Endothelial cell of umbilical vein (primary cell): Measurements from ENCODE around the gene DBX1. TPM values are rescaled to one million over a fixed set of nuclear protein-coding genes. Genes with fewer than 3 reads are reported as not detected.

Source experiments
- BruUV-seq: library from RNA; stranded (reverse); fragments of 400-500 nt; replicated peaks from 2 replicates; lab custom pipeline; 2021; lab: Mats Ljungman, UMichigan
- CTCF ChIA-PET: fragments of 300-600, 350-600 bp; sonication (Branson Sonifier 250); formaldehyde crosslinking; loops from one replicate; lab custom pipeline; 2021; ENCODE audit warnings: antibody characterized with exemption, inconsistent platforms; lab: Charles Lee
- POLR2A ChIA-PET: fragments of 300-600, 350-600 bp; sonication (Branson Sonifier 250); formaldehyde crosslinking; loops from one replicate; lab custom pipeline; 2021; ENCODE audit warnings: antibody characterized with exemption, inconsistent platforms; lab: Charles Lee
- DNase-seq: peaks from one replicate; pipeline ENCODE4 v3.0.0-alpha.2; 2011; ENCODE audit warnings: low read depth, low spot score
- FAIRE-seq: peaks from 2 replicates; lab custom pipeline; 2011; peaks lifted over from hg19 to GRCh38; lab: Jason Lieb, UNC
- H2AFZ ChIP-seq: 2 replicates; pipeline ENCODE4 v1.6.0; 2012; ENCODE audit warnings: low read depth, low read length, control low read depth, inconsistent platforms
- H3K27ac ChIP-seq: 2 replicates; pipeline ENCODE4 v1.5.1; 2011; ENCODE audit warnings: low read depth, mild to moderate bottlenecking, control low read depth, low read length, moderate library complexity; ENCODE audit not compliant: insufficient read depth
- H3K27me3 ChIP-seq, 2 experiments: 2 replicates each; pipeline versions ENCODE4 v1.6.0 to v1.6.1; 2011; ENCODE audit warnings: low read length in 2 of 2, mixed read lengths in 1 of 2; ENCODE audit not compliant: control insufficient read depth in 2 of 2, insufficient read depth in 2 of 2
- H3K36me3 ChIP-seq, 2 experiments: 2 replicates in 1 of 2; 3 replicates in 1 of 2; pipeline ENCODE4 v1.5.1; 2011; ENCODE audit warnings: low read length in 2 of 2, mild to moderate bottlenecking in 1 of 2, moderate library complexity in 1 of 2; ENCODE audit not compliant: control insufficient read depth in 2 of 2, insufficient read depth in 2 of 2; ENCODE audit errors: extremely low read depth in 1 of 2
- H3K4me1 ChIP-seq: 3 replicates; pipeline ENCODE4 v1.5.1; 2011; ENCODE audit warnings: mild to moderate bottlenecking, low read length; ENCODE audit not compliant: control insufficient read depth, insufficient read depth; ENCODE audit errors: extremely low read depth
- H3K4me2 ChIP-seq: 2 replicates; pipeline ENCODE4 v1.6.1; 2011; ENCODE audit warnings: low read length, control low read depth, mixed read lengths; ENCODE audit not compliant: insufficient read depth
- H3K4me3 ChIP-seq, 3 experiments: fragments of 200-600 bp in 1 of 3; sonication (generic), shearing (Covaris generic) in 1 of 3; replicated peaks in 1 of 3; 2 replicates each; pipeline ENCODE4 v1.5.1; 2011 to 2016; ENCODE audit warnings: control low read depth in 3 of 3, low read length in 3 of 3, mild to moderate bottlenecking in 2 of 3, inconsistent platforms in 1 of 3, low read depth in 1 of 3, moderate library complexity in 1 of 3; ENCODE audit not compliant: insufficient read depth in 1 of 3
- H3K79me2 ChIP-seq: 2 replicates; pipeline ENCODE4 v1.6.0; 2012; ENCODE audit warnings: low read length, inconsistent platforms; ENCODE audit not compliant: control insufficient read depth, insufficient read depth
- H3K9ac ChIP-seq: replicated peaks from 2 replicates; pipeline ENCODE3; 2011; ENCODE audit warnings: low read length, control low read depth; ENCODE audit not compliant: insufficient read depth; ENCODE audit errors: extremely low read depth
- H3K9me1 ChIP-seq: replicated peaks from 3 replicates; pipeline ENCODE4 v1.6.0; 2011; ENCODE audit warnings: mild to moderate bottlenecking, low read length; ENCODE audit not compliant: control insufficient read depth, insufficient read depth; ENCODE audit errors: extremely low read depth
- H3K9me3 ChIP-seq: replicated peaks from 2 replicates; pipeline ENCODE4 v1.5.1; 2012; ENCODE audit warnings: low read length, inconsistent platforms; ENCODE audit not compliant: control insufficient read depth, insufficient read depth
- H4K20me1 ChIP-seq: replicated peaks from 2 replicates; pipeline ENCODE3; 2011; ENCODE audit warnings: mild to moderate bottlenecking, low read length; ENCODE audit not compliant: control insufficient read depth, insufficient read depth; ENCODE audit errors: extremely low read depth
- EZH2 ChIP-seq: IDR thresholded peaks from 2 replicates; pipeline ENCODE4 v1.6.1; 2012; ENCODE audit warnings: borderline replicate concordance, low read depth, mild to moderate bottlenecking, moderate library complexity, low read length, inconsistent platforms; ENCODE audit not compliant: severe bottlenecking
- FOS ChIP-seq: IDR thresholded peaks from 2 replicates; pipeline ENCODE4 v1.6.1; 2011; ENCODE audit warnings: mild to moderate bottlenecking, low read length, moderate library complexity, borderline replicate concordance; ENCODE audit not compliant: insufficient read depth
- GATA2 ChIP-seq: IDR thresholded peaks from 2 replicates; pipeline ENCODE4 v1.7.0; 2011; ENCODE audit warnings: low read depth, mild to moderate bottlenecking, moderate library complexity, mixed read lengths, low read length; ENCODE audit not compliant: insufficient read length, insufficient read depth
- JUN ChIP-seq: IDR thresholded peaks from 2 replicates; pipeline ENCODE4 v1.6.1; 2011; ENCODE audit warnings: borderline replicate concordance, low read depth; ENCODE audit not compliant: insufficient read length, insufficient read depth
- MYC ChIP-seq: IDR thresholded peaks from one replicate; pipeline ENCODE4 v1.6.1; 2011; ENCODE audit warnings: mild to moderate bottlenecking, low read depth, low read length
- POLR2A ChIP-seq: IDR thresholded peaks from 2 replicates; pipeline ENCODE4 v1.6.1; 2012; ENCODE audit warnings: low read depth, mild to moderate bottlenecking, control low read depth, low read length
- POLR2AphosphoS5 ChIP-seq: IDR thresholded peaks from 2 replicates; pipeline ENCODE4 v1.6.1; 2012; ENCODE audit warnings: low read depth, mild to moderate bottlenecking, control low read depth, low read length, moderate library complexity; ENCODE audit not compliant: insufficient read depth
- dilution Hi-C: fragments of 300-500 bp; cut with MboI; formaldehyde crosslinking; loops from one replicate; pipeline ENCODE4 v1.15.0; 2019; ENCODE audit warnings: low sequenced_read_pairs; ENCODE audit not compliant: extremely low pct_ligation_motif_present
- intact Hi-C: fragments of 100-400 bp; cut with micrococcal nuclease; formaldehyde crosslinking; loops from one replicate; pipeline ENCODE4 v1.10.0; 2022
- polyA plus RNA-seq, 4 experiments: library from polyadenylated mRNA; depleted of rRNA in 3 of 4; stranded (reverse) in 3 of 4; unstranded in 1 of 4; fragments of >200 nt; gene quantifications; 2 replicates each; pipeline versions ENCODE4 v1.2.1 to v1.2.3, GENCODE V29; 2011 to 2012; ENCODE audit warnings: missing spikeins in 1 of 4
- total RNA-seq: library from RNA; stranded (reverse); gene quantifications from 2 replicates; pipeline ENCODE4 v1.2.3, GENCODE V29; 2021
- TF ChIP-seq, protein P1 (sequence below), 2 donors: IDR thresholded peaks; 1 replicate in 1 of 2; 2 replicates in 1 of 2; pipeline ENCODE4 v1.5.1; 2011; ENCODE audit warnings: low read length in 2 of 2, mild to moderate bottlenecking in 2 of 2, moderate library complexity in 2 of 2, control low read depth in 1 of 2, inconsistent platforms in 1 of 2, low read depth in 1 of 2; ENCODE audit not compliant: insufficient read depth in 1 of 2; ENCODE audit errors: extremely low read depth in 1 of 2
- TF ChIP-seq, protein P2 (sequence below): IDR thresholded peaks from 2 replicates; pipeline ENCODE4 v1.6.1; 2011; ENCODE audit not compliant: insufficient read depth, insufficient read length

Gene DBX1
- total and polyA plus RNA-seq, 2 donors (not counting 3 experiments of a cell fraction or from before 2014, with no cell fraction given), result not detected

DNA sequence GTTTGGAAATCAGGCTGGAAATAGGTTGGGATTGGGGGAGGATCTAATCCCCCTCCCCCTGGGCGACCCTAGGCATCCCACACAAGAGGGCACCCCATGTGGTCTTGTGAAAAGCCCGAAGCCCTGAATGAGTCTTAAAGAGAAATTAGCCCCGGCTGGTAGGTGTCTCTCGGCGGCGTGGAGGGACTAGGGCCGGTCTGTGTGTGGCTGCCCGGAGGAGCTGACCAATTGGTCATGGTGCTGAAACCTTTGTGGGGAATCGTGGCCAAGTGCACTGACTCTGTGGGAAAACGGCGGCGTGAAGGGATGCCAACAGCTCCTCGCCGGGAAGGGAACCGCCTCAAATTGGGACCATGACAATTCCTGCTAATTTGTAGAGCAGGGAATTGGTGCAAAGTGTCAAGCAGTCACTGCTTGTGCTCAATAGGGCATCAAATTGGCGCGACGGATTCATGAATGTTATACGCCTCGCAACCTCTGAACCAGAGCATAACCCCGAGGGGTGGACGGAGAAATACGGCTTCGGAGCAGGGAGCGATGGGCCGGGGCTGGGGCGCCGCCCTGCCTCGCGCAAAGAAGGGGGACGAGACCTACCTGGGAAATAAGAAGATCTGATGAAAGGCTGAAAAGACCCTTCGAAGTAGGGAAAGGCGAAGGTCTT lies 1.5 kb downstream of the DBX1 start:
- no peak overlapping the region for H3K9ac ChIP-seq
- DNase-seq, result peak; percentile 60
- dilution Hi-C loops (no loop called here), intact Hi-C loops (no loop called here)
- POLR2A ChIA-PET, result no interaction called here
- H3K36me3 ChIP-seq, result no peaks in the 10 kb centered on the region
- no peak overlapping the region for H3K4me3 ChIP-seq
- no peaks in the 10 kb centered on the region for H3K9me3 ChIP-seq
- no peak overlapping the region for H3K27ac ChIP-seq
- no peaks in the 10 kb centered on the region for H3K79me2 ChIP-seq
- peaks cover 8% of the 10 kb centered on the region for H3K4me1 ChIP-seq
- peak; percentile 55 for FAIRE-seq
- CTCF ChIA-PET, result interaction anchor here (1.0 to 1.8 kb wide), 3 partner anchors 9 to 31 kb away, joined by 3 to 6 read pairs (median 4); no protein-coding TSS in a partner anchor
- H4K20me1 ChIP-seq, result no peaks in the 10 kb centered on the region
- no peak overlapping the region for H2AFZ ChIP-seq
- H3K9me1 ChIP-seq, result no peaks in the 10 kb centered on the region
- peaks cover 89 to 98% of the 10 kb centered on the region in 2 experiments for H3K27me3 ChIP-seq
- BruUV-seq, result no TSS peak
- no peak overlapping the region for H3K4me2 ChIP-seq
- no peak for TF ChIP-seq POLR2A
- no peak for TF ChIP-seq GATA2
- TF ChIP-seq, protein P1, sequence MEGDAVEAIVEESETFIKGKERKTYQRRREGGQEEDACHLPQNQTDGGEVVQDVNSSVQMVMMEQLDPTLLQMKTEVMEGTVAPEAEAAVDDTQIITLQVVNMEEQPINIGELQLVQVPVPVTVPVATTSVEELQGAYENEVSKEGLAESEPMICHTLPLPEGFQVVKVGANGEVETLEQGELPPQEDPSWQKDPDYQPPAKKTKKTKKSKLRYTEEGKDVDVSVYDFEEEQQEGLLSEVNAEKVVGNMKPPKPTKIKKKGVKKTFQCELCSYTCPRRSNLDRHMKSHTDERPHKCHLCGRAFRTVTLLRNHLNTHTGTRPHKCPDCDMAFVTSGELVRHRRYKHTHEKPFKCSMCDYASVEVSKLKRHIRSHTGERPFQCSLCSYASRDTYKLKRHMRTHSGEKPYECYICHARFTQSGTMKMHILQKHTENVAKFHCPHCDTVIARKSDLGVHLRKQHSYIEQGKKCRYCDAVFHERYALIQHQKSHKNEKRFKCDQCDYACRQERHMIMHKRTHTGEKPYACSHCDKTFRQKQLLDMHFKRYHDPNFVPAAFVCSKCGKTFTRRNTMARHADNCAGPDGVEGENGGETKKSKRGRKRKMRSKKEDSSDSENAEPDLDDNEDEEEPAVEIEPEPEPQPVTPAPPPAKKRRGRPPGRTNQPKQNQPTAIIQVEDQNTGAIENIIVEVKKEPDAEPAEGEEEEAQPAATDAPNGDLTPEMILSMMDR (IDR thresholded peaks at IDR 0.05; ENCODE audit: extremely low read depth in 1 of 2, insufficient read depth in 1 of 2, low read depth in 1 of 2, low read length in 2 of 2), result no peak
- peak; percentile 64 for TF ChIP-seq EZH2

DNA sequence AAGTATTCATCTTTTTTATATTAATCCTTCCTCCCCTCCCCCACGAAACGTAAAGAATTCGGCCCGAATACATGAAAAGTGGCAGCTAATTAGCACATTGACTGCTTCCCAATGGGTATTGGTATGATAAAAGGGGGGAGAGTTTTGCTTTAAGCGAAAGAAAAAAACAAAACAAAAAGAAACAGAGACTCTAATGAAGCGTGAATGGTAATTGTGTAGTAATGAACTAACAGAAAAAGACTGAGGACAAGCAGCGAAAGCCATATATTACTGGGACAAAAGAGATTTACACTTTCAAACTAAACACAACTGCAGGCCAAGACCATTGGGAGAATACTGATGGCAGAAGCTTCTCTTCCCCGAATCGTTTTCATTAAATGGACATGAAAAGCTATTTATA lies 2.5 kb downstream of the DBX1 start:
- intact Hi-C loops, result no loop called here
- no peak overlapping the region for H3K4me3 ChIP-seq
- H3K4me2 ChIP-seq, result no peak overlapping the region
- H3K9me3 ChIP-seq, result no peaks in the 10 kb centered on the region
- CTCF ChIA-PET, result interaction anchor here (1.5 to 1.8 kb wide), 2 partner anchors 25 to 30 kb away, joined by 4 to 6 read pairs; no protein-coding TSS in a partner anchor
- DNase-seq (no peak), FAIRE-seq (no peak)
- POLR2A ChIA-PET, result no interaction called here
- no peaks in the 10 kb centered on the region for H3K4me1 ChIP-seq
- H3K27me3 ChIP-seq, result peaks cover 81 to 94% of the 10 kb centered on the region in 2 experiments
- no TSS peak for BruUV-seq
- dilution Hi-C loops, result no loop called here
- no peak overlapping the region for H2AFZ ChIP-seq
- H3K9ac ChIP-seq, result no peak overlapping the region
- no peaks in the 10 kb centered on the region for H3K36me3 ChIP-seq
- no peak overlapping the region for H3K27ac ChIP-seq
- TF ChIP-seq MYC, result no peak
- no peak for TF ChIP-seq POLR2AphosphoS5
- no peak for TF ChIP-seq JUN
- no peak for TF ChIP-seq GATA2
- TF ChIP-seq, protein P2, sequence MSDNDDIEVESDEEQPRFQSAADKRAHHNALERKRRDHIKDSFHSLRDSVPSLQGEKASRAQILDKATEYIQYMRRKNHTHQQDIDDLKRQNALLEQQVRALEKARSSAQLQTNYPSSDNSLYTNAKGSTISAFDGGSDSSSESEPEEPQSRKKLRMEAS, result no peak
- TF ChIP-seq, protein P1 (IDR thresholded peaks at IDR 0.05; ENCODE audit: extremely low read depth in 1 of 2, insufficient read depth in 1 of 2, low read depth in 1 of 2, low read length in 2 of 2), result no peak
- TF ChIP-seq POLR2A, result no peak
- TF ChIP-seq EZH2, result no peak
- no peak for TF ChIP-seq FOS
- H3K79me2 ChIP-seq, result no peaks in the 10 kb centered on the region
- H3K9me1 ChIP-seq, result no peaks in the 10 kb centered on the region
- no peaks in the 10 kb centered on the region for H4K20me1 ChIP-seq
